Measurements from ENCODE around the gene OR5H15. TPM values are rescaled to one million over a fixed set of nuclear protein-coding genes. Genes with fewer than 3 reads are reported as not detected.
"Not testable (repeated sequence)": the region's sequence is repeated elsewhere in the genome, so short reads cannot be mapped to it uniquely, and the experiment has no call there.

Gene OR5H15
- polyA plus RNA-seq (2013, experiment 1 of 2; ENCODE audit: insufficient read length): not detected
- polyA plus RNA-seq (2013, experiment 2 of 2; ENCODE audit: insufficient read length): not detected

DNA sequence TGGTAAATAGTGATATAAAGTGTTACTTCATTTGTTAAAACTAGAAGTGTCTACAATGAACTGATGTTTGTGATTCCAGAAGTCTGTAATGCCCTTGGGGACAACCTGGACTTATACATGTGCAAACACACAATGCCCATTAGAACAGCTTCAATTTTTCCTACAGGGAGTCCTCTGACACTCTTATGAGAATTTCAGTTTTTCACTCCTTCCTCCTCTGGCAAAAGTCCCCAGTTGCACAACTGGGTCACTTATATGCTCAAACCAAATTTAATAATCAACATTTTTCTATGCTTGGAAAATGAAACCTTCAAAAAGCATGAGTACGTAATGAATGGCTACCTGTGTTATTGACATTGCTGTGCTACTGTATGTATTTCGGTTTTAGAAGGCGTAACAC, at the start of gene OR5H15:
Gene OR5H15, plus strand, starts transcription at position 301 of the 400 bp plus-strand sequence. CDS start 2,004 bp downstream, outside the sequence.
- DNase-seq: no peak

DNA sequence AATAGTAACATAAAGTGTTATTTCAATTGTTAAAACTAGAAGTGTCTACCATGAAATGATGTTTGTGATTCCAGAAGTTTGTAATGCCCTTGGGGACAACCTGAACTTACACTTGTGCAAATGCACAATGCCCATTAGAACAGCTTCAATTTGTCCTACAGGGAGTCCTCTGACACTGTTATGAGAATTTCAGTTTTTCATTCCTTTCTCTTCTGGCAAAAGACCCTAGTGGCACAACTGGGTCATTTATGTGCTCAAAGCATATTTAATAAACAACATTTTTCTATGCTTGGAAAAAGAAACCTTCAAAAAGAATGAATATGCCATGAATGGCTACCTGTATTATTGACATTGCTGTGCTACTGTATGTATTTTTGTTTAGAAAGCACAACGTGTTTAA, 36.1 kb upstream of the OR5H15 start, which contains the start of gene OR5H1:
Gene OR5H1, plus strand, starts transcription at position 301 of the 400 bp plus-strand sequence. CDS start 1,977 bp downstream, outside the sequence.
- no peak for DNase-seq

DNA sequence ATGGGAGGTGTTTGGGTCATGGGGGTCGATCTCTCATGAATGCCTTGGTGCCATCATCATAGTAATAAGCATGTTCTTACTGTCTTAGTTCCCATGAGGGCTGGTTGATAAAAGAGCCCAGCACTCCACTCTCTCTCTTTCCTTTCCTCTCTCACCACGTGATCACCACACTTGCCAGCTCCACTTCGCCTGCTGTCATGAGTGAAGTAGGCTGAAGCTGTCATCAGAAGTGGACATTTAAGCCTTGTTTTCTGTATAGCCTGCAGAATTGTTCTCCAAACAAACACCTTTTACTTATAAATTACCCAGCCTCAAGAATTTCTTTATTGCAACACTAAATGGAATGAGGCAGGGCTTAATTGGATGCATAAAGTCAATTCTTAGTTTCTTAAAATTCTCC, 29.9 kb upstream of the OR5H15 start:
- DNase-seq: no peak

DNA sequence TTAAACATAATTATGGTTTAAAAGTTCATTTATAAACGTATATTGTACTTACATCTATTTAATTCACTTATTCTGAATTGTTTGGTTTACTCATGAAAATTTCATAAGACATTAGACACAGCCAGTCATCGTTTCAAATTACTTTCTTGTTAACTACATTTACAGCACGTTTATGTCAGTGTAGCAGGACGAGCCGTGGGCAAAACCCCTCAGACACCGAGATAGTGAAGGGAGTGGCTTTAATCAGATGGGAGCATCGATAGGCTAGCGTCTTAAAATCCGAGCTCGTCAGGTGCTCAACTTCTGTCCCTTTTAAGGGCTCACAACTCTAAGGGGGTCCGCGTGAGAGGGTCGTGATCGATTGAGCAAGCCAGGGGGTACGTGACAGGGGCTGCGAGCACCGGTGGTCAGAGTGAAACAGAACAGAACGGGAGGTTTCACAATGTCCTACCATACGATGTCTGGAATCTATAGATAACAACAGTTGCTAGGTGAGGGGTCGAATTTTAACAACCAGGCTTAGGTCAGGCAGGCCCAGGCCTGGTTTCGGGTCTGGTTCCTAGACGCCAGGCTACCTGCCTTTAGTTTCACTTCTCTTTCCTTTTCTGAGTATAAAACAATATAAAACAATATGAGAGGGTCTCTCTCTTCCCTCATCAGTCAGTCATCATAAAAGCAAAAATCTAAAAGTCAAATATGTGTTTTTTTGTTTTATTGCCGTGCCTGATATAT, 28.5 kb upstream of the OR5H15 start:
- DNase-seq: not testable (repeated sequence)

DNA sequence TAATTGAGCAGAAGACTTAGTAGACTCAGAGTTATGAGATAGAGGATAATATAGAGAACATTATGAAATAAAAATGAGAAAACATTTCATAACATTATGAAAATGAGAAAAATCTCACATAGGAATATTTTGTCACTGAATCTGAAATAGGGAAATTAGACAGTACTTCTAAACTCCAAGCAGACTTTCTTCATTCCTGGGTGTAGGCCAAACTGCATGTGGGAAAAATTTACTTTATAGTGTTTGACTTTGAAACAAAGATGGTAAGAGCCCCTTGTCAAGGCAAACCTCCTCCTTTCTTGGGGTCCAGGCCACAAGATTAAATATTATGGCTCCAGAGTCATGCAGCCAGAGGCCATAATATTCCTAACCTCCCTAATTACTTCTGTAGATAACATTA, 26.0 kb upstream of the OR5H15 start:
- no peak for DNase-seq

DNA sequence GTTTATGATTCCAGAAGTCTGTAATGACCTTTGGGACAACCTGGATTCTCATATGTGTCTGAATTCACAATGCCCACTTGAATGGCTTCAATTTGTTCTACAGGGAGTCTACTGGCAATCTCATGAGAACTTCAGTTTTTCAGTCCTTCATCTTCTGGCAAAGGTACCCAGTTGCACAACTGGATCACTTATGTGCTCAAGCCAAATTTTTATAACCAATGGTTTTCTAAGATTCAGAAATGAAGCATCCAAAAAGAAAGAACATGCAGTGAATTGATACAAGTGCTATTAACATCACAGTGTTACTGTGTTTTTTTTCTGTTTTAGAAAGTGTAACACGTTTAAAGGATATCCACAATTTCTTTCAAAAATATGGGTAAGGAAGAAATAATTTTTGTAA, 19.3 kb upstream of the OR5H15 start, which contains the start of gene OR5H14:
Gene OR5H14, plus strand, starts transcription at position 301 of the 400 bp plus-strand sequence. CDS start 1,907 bp downstream, outside the sequence.
- DNase-seq: no peak

DNA sequence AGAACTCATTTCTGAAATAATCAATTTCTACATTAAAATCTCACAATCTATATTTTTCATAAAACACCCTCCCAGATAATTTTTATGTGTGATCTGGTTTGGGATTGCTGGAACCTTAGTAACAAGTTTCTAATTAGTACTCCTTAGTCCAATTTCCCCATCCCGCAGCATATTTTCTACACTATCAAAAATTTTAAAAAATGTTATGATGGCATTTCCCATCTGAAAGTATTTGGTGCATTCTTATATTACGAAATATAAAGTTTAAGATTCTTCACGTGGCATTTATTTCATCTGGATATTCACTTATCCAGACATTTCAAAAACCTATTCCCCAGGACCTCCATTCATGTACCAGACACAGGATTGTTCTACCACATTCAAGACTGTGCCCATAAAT, 17.7 kb upstream of the OR5H15 start:
- DNase-seq: no peak

DNA sequence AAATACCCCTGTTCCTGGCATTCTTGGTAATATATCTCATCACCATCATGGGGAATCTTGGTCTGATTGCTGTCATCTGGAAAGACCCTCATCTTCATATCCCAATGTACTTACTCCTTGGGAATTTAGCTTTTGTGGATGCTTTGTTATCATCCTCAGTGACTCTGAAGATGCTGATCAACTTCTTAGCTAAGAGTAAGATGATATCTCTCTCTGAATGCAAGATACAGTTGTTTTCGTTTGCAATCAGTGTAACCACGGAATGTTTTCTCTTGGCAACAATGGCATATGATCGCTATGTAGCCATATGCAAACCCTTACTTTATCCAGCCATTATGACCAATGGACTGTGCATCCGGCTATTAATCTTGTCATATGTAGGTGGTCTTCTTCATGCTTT, 17.0 kb upstream of the OR5H15 start:
- not testable (repeated sequence) for DNase-seq

DNA sequence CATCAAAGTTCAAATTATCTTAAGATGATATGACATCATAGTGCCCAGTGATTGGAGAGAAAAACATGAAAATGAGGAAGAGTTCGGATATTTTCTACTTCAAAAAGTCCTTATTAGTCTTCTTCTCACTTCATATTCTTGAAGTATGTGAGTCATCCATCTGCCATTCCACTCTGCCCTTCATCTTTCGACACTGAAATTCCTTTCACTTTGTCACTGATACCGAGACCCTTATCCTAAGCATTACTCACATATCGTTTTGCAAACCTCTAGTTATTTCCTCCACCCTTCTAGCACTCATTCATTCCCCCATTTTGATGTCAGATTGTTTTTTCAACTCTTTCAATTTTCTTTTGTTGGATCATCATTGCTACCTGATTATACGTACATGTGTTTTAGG, 15.3 kb upstream of the OR5H15 start:
- DNase-seq: peak; percentile 0

DNA sequence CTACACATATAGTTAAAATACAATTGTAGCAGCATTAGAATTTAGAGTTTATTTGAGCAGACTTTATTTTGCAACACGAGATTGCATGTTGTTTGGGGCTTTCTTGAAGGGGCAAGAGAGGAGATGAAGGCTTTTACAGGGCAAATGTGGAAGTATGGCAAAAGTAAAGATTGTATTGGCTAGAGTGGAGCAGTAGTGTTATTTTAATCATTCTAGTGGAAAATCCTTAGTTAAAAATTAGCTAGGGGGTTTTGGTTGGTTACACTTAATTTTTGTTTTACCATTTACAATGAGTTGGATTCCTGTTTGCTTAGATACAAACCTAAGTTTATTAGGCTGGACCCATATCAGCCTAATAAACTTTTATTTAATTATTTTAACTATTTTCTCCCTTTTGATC, 4.6 kb downstream of the OR5H15 start:
- DNase-seq: no peak

DNA sequence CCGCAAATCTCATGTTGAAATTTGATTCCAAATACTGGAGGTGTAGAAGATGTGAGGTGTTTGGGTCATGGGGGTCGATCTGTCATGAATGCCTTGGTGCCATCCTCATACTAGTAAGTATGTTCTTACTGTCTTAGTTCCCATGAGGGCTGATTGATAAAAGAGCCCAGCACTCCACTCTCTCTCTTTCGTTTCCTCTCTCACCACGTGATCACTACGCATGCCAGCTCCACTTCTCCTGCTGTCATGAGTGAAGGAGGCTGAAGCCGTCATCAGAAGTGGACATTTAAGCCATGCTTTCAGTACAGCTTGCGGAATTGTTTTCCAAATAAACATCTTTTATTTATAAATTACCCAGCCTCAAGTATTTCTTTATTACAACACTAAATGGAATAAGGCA, 6.1 kb downstream of the OR5H15 start:
- DNase-seq: no peak

DNA sequence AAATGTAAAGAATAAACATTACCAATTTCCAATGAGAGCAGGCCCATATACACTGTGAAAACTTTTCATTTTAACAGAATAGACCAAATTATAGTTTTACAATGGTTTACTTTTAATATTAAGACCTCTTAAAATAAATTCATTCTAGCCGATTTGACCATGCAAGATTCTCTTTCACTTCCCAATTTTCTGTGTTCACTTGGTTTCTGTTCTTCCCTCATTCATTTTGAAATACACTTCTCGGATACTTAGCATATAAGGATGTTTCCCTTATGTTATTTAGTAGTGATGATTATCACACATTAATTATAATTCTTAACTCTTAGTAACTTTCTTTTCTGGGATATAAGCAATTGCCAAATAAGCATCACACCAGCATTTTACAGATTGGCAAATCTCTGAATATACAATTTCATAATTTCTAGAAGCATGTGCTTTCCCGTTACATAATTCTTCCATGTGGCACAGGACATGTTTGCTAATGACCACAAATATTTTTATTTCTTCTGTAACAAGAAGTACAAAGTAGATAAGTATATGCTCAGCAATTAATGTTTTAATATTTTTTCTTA, 13.9 kb downstream of the OR5H15 start:
- DNase-seq: no peak

DNA sequence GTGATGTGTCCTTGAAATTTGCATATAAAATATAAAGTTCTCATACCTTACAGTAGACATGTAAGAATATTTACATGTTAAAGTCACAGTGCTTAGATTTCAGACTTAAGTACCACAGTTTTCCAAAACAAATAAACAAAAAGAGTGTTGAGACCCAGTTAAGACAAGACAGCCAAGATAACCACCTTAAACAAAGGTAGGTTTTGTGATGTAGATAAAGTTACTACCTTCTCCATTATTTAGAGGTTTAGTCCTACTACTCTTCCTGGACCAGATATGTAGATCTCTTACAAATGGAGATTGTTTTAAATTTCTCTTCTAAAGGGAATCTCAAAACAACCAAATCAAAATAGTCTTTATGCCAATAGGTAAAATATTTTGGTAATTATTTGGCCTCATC, 15.7 kb downstream of the OR5H15 start:
- DNase-seq: no peak

DNA sequence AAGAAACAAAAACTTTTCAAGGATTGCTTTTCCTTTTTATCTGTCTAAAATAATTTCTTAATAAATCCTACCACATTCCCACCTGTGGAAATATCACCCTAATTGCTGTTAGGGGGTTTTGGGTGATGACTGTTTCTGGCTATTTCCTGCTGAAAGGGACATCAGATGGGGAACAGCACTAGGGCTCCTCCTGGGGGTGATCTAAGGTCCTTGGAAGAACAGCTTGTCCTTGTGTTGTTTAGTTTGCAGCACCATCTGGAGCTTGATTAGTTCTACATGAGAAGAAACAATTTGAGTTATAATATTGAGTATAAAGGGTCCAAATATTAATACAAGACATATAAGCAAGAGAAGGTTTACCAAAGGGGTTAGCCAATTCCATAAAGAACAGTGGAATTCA, 18.7 kb downstream of the OR5H15 start:
- DNase-seq: no peak

DNA sequence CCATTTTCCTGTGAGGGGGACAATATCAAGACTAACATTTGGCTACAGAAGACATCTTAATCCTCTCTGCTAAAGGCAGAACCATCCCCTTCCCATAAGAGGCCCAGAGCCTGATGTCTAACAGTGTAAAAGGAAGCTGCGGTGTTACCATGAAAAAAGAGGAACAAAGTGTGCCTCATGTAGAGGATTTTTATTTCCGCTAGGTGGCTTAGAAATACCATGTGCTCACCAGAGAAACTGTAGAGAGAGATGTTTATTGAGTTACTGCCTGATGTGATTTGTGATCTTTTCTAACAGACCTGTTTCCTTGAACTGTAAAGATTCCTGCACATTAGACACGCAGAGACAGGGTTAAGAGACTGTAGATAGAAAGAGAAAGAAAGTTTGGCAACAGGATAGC, 22.0 kb downstream of the OR5H15 start:
- no peak for DNase-seq

DNA sequence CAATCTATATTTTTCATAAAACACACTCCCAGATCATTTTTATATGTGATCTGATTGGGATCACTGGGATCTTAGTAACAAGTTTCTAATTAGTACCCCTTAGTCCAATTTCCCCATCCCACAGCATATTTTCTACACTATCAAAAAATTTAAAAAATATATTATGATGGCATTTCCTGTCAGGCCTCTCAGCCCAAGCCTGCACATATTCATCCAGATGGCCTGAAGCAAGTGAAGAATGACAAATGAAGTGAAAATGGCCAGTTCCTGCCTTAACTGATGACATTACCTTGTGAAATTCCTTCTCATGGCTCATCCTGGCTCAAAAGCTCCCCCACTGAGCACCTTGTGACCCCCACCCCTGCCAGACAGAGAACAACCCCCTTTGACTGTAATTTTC, 24.4 kb downstream of the OR5H15 start:
- DNase-seq: not testable (repeated sequence)

DNA sequence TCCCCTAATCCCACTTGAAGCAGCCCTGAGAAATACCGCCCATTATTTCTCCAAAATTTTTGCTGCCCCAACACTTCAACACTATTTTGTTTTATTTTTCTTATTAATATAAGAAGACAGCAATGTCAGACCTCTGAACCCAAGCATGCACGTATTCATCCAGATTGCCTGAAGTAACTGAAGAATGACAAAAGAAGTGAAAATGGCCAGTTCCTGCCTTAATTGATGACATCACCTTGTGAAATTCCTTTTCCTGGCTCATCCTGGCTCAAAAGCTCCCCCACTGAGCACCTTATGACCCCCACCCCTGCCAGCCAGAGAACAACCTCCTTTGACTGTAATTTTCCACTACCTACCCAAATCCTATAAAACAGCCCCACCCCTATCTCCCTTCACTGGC, 29.8 kb downstream of the OR5H15 start:
- not testable (repeated sequence) for DNase-seq

DNA sequence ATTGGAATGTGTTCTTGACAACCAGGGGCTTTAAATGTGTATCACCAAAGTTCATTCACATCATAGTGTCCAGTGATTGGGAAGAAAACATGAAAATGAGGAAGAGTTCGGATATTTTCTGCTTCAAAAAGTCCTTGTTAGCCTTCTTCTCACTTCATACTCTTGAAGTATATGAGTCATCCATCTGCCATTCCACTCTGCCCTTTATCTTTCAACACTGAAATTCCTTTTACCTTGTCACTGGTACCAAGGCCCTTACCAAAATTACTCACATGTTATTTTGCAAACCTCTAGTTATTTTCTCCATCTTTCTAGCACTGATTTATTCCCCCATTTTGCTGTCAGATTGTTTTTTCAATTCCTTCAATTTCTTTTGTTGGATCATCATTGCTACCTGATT, 32.5 kb downstream of the OR5H15 start:
- no peak for DNase-seq

DNA sequence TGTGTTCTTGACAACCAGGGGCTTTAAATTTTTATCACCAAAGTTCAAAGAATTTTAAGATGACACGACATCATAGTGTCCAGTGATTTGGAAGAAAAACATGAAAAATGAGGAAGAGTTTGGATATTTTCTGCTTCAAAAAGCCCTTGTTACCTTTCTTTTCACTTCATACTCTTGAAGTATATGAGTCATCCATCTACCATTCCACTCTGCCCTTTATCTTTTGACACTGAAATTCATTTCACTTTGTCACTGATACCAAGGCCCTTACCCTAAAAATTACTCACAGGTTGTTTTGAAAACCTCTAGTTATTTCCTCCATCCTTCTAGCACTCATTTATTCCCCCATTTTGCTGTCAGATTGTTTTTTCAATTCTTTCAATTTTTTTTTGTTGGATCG, 42.7 kb downstream of the OR5H15 start:
- DNase-seq: no peak

DNA sequence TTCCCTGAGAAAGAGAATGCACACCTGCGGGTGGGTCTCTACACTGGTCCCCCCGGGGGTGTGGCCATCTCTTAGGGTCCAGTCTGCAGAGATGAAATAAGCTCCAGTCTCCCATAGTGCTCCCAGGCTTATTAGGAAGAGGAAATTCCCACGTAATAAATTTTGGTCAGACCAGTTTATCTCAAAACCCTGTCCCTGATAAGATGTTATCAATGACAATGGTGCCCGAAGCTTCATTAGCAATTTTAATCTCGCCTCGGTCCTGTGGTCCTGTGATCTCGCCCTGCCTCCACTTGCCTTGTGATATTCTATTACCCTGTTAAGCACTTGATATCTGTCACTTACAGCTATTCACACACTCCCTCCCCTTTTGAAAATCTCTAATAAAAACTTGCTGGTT, 46.8 kb downstream of the OR5H15 start:
- no peak for DNase-seq

DNA sequence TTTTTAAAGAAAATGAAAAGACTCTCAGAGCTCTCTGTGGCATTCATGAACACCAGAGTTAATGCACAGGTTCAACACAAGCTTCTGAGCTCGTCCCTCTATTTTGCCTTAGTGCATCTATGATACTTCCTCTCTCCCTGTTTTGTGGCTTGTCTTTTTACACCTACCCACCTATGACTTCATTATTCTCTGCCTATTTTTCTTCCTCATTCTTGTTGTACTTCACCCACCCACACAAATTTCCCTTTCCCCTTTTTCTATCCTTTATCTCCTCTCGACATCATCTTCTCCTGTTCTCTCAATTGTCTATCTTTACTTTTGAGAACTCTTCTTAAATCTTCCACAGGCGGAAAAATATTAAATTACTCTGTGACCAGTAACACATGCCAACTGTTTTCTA, 48.6 kb downstream of the OR5H15 start:
- no peak for DNase-seq
